ENCODE data around the gene SLA2.
"Not testable (repeated sequence)": the region's sequence is repeated elsewhere in the genome, so short reads cannot be mapped to it uniquely, and the experiment has no call there.

The SLA2 gene

DNA sequence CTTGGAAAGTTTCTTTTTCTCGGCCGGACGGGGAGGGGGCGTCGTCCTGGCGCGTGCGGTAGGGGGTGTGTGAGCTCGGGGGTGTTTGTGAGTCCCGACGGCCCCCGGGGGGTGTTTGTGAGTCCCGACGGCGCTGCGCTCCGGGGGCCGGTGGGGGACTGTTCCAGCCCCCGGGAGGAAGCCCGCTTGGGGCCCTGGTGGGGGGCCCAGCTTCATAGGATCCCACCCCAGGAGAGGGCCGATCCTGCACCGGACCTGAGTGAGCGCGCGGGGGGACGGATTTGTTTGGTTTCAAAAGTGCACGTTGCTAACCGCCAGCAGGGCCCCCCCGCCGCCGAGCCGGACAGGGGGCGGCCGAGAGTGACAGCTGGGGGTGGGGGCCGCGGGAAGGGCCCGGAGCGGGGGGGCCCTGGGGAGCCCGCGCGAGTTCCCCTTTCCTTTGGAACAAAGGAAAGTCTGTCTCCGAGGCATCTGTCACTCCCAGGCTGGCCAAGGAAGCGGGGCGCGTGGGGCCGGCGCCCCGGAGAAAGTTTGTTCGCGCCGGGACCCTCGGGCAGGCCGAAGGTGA, 72.1 kb downstream of the SLA2 start:
- DNase-seq (ENCODE audit: low read depth) = no peak

GRCh38 chr20:36573103-36573797, 72.7 kb downstream of the SLA2 start, which contains the start of gene TGIF2:
TSS of gene TGIF2 (plus strand) at chr20:36573597. CDS start at chr20:36578775, 5,178 bp downstream.
- DNase-seq (ENCODE audit: low read depth) = peak; percentile 42

- no peak for DNase-seq (ENCODE audit: low read depth)
Observed at GRCh38 chr20:36572701-36573102, 73.3 kb downstream of the SLA2 start.

- no peak for DNase-seq (ENCODE audit: low read depth)
Observed at GRCh38 chr20:36571564-36572504, 74.2 kb downstream of the SLA2 start.

DNA sequence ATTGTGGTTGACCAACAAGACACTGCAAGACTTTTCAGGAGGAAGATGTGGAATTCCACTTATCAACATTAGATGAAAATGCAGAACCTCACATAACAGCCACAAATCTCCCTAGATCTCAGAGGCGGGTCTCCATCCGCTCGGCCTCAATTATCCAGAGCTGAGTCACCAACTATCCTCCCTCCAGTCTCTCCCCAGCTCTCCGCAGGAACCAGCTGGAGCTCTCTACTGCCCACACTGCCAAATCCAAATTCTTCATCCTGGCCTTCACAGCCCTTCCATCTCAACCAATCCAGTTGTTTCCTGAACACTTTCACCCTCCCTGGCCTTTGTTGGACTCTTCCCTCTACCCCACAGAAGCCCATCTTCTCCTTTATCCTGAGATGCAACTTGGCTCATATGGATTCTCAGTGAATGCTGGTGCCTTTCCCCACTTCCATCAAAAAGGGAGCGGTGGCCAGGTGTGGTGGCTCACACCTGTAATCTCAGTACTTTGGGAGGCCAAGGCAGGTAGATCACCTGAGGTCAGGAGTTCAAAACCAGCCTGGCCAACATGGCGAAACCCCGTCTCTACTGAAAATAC, 76.1 kb downstream of the SLA2 start:
- DNase-seq (ENCODE audit: low read depth) = no peak

GRCh38 chr20:36565520-36565919, 80.5 kb downstream of the SLA2 start:
- DNase-seq (ENCODE audit: low read depth) = no peak

GRCh38 chr20:36564726-36565121, 81.3 kb downstream of the SLA2 start:
- DNase-seq (ENCODE audit: low read depth) = not testable (repeated sequence)

- not testable (repeated sequence) for DNase-seq (ENCODE audit: low read depth)
Observed at GRCh38 chr20:36564078-36564725, 81.8 kb downstream of the SLA2 start.

- DNase-seq (ENCODE audit: low read depth) = no peak
Observed at GRCh38 chr20:36563374-36563773, 82.6 kb downstream of the SLA2 start.

DNA sequence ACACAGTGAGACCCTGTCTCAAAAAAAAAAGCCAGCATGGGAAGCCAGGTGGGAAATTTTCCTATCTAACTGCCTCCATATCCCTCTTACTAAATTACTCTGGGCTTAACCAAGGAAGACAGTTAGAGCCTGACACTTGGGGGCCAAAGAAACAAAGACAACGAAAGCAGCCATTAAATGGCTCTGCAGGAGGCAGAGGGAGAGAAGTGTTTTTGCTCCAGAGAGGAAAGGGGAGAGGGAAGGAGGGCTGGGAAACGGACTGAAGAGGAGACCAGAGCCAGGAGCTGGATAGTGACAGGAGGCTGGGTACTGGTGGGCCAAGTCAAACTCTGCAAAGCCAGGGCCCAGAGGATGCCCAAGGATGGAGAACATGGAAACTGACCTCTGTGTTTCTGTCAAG, 83.3 kb downstream of the SLA2 start:
- no peak for DNase-seq (ENCODE audit: low read depth)

All from HS-5 (cell line).